CD14-positive monocyte (primary cell): ENCODE measurements around the gene PPFIBP2. TPM values are rescaled to one million over a fixed set of nuclear protein-coding genes. Genes with fewer than 3 reads are reported as not detected.

Source experiments
- DNase-seq, 3 donors: peaks; one replicate each; pipeline ENCODE4 v3.0.0-alpha.2; 2011 to 2022
- H2AFZ ChIP-seq: 2 replicates; pipeline ENCODE4 v1.6.0; 2012; ENCODE audit warnings: mild to moderate bottlenecking, low read depth, low read length, inconsistent platforms; ENCODE audit not compliant: insufficient read depth, poor library complexity, severe bottlenecking
- H3K27ac ChIP-seq, 2 donors: 1 replicate in 1 of 2; 2 replicates in 1 of 2; pipeline ENCODE4 v1.5.1; 2012 to 2013; ENCODE audit warnings: low read length in 2 of 2, control low read depth in 1 of 2, inconsistent platforms in 1 of 2, low read depth in 1 of 2, mild to moderate bottlenecking in 1 of 2
- H3K27me3 ChIP-seq, 2 donors: one replicate each; pipeline versions ENCODE4 v1.6.0 to v1.6.1; 2011 to 2013; ENCODE audit warnings: low read length in 2 of 2; ENCODE audit not compliant: control insufficient read depth in 2 of 2, insufficient read depth in 2 of 2
- H3K36me3 ChIP-seq, 2 donors: replicated peaks in 1 of 2; 1 replicate in 1 of 2; 2 replicates in 1 of 2; pipeline versions ENCODE4 v1.5.1 to v1.6.1; 2012 to 2013; ENCODE audit warnings: low read length in 2 of 2, control low read depth in 1 of 2, inconsistent platforms in 1 of 2, mild to moderate bottlenecking in 1 of 2; ENCODE audit not compliant: insufficient read depth in 2 of 2, control insufficient read depth in 1 of 2
- H3K4me1 ChIP-seq, 2 donors: 1 replicate in 1 of 2; 2 replicates in 1 of 2; pipeline versions ENCODE4 v1.5.1 to v1.6.1; 2012 to 2013; ENCODE audit warnings: low read length in 2 of 2, control low read depth in 1 of 2, inconsistent platforms in 1 of 2, mild to moderate bottlenecking in 1 of 2, moderate library complexity in 1 of 2; ENCODE audit not compliant: insufficient read depth in 2 of 2, control insufficient read depth in 1 of 2
- H3K4me2 ChIP-seq: replicated peaks from 2 replicates; pipeline ENCODE3; 2012; ENCODE audit warnings: low read length, moderate library complexity, mild to moderate bottlenecking; ENCODE audit not compliant: poor library complexity, severe bottlenecking; ENCODE audit errors: extremely low read depth
- H3K4me3 ChIP-seq, 3 experiments: fragments of 200-600 bp in 1 of 3; sonication (generic) in 1 of 3; replicated peaks in 1 of 3; 1 replicate in 2 of 3; 2 replicates in 1 of 3; pipeline ENCODE4 v1.5.1; 2011 to 2013; ENCODE audit warnings: low read length in 3 of 3, mild to moderate bottlenecking in 3 of 3, control low read depth in 2 of 3, low read depth in 2 of 3, inconsistent platforms in 1 of 3, moderate library complexity in 1 of 3
- H3K79me2 ChIP-seq: 2 replicates; pipeline ENCODE4 v1.6.0; 2012; ENCODE audit warnings: mild to moderate bottlenecking, control low read depth, inconsistent platforms, low read length, moderate library complexity; ENCODE audit not compliant: insufficient read depth
- H3K9ac ChIP-seq: 2 replicates; pipeline ENCODE4 v1.6.0; 2017; ENCODE audit warnings: low read length, mild to moderate bottlenecking; ENCODE audit not compliant: insufficient read depth, poor library complexity, severe bottlenecking
- H3K9me3 ChIP-seq, 2 donors: replicated peaks in 1 of 2; 1 replicate in 1 of 2; 2 replicates in 1 of 2; pipeline versions ENCODE4 v1.5.1 to v1.6.1; 2012 to 2013; ENCODE audit warnings: low read length in 2 of 2, control low read depth in 1 of 2; ENCODE audit not compliant: control insufficient read depth in 1 of 2, insufficient read depth in 1 of 2
- H4K20me1 ChIP-seq: 2 replicates; pipeline ENCODE4 v1.6.0; 2012; ENCODE audit warnings: mild to moderate bottlenecking, low read length, control low read depth, moderate library complexity; ENCODE audit not compliant: insufficient read depth
- H3K27ac Mint-ChIP-seq, 7 donors: one replicate each; pipeline ENCODE4 v1.8.0; 2020; ENCODE audit warnings: mild to moderate bottlenecking in 7 of 7, mixed read lengths in 7 of 7, moderate library complexity in 6 of 7, inconsistent platforms in 2 of 7
- H3K27me3 Mint-ChIP-seq, 3 donors: one replicate each; pipeline ENCODE4 v1.8.0; 2021 to 2022; ENCODE audit warnings: low read depth in 3 of 3, mild to moderate bottlenecking in 3 of 3, mixed read lengths in 3 of 3, moderate library complexity in 3 of 3, inconsistent platforms in 1 of 3
- H3K36me3 Mint-ChIP-seq, 2 donors: one replicate each; pipeline ENCODE4 v1.8.0; 2020; ENCODE audit warnings: mixed read lengths in 2 of 2, inconsistent platforms in 1 of 2, mild to moderate bottlenecking in 1 of 2
- H3K4me1 Mint-ChIP-seq: one replicate; pipeline ENCODE4 v1.8.0; 2020; ENCODE audit warnings: mild to moderate bottlenecking, mixed read lengths
- H3K4me3 Mint-ChIP-seq, 2 donors: one replicate each; pipeline ENCODE4 v1.8.0; 2020; ENCODE audit warnings: mild to moderate bottlenecking in 2 of 2, mixed read lengths in 2 of 2, moderate library complexity in 1 of 2
- H3K9me3 Mint-ChIP-seq, 7 donors: one replicate each; pipeline ENCODE4 v1.8.0; 2020 to 2022; ENCODE audit warnings: mixed read lengths in 7 of 7, mild to moderate bottlenecking in 6 of 7, moderate library complexity in 6 of 7, inconsistent platforms in 2 of 7
- WGBS: methylation state at CpG from one replicate; pipeline ENCODE4 v1.1.5; 2013; ENCODE audit warnings: missing lambda C conversion rate; ENCODE audit not compliant: insufficient coverage; 5-methylcytosine and 5-hydroxymethylcytosine counted together
- intact Hi-C, 2 donors: fragments of 100-400 bp; cut with micrococcal nuclease; formaldehyde crosslinking; loops; one replicate each; pipeline versions ENCODE4 v1.15.0 to v1.15.1; 2023
- polyA plus RNA-seq, 3 donors: library from polyadenylated mRNA; depleted of rRNA in 1 of 3; unstranded in 2 of 3; stranded (reverse) in 1 of 3; fragments of 300-500 nt in 2 of 3; fragments of >200 nt in 1 of 3; fragmentation: Illumina TruSeq in 2 of 3; gene quantifications; 1 replicate in 2 of 3; 2 replicates in 1 of 3; pipeline ENCODE4 v1.2.3, GENCODE V29; 2012 to 2021
- TF ChIP-seq, protein P1 (sequence below): fragments of 200-600 bp; IDR thresholded peaks from one replicate; pipeline ENCODE4 v1.8.0; 2022; ENCODE audit warnings: antibody characterized with exemption, mild to moderate bottlenecking

The PPFIBP2 gene
- polyA plus RNA-seq, 3 donors, result 5.9 to 41.6 (median 8.6) TPM

GRCh38 chr11:7570938-7571521 is 57.2 kb downstream of the PPFIBP2 start:
- TF ChIP-seq, protein P1, sequence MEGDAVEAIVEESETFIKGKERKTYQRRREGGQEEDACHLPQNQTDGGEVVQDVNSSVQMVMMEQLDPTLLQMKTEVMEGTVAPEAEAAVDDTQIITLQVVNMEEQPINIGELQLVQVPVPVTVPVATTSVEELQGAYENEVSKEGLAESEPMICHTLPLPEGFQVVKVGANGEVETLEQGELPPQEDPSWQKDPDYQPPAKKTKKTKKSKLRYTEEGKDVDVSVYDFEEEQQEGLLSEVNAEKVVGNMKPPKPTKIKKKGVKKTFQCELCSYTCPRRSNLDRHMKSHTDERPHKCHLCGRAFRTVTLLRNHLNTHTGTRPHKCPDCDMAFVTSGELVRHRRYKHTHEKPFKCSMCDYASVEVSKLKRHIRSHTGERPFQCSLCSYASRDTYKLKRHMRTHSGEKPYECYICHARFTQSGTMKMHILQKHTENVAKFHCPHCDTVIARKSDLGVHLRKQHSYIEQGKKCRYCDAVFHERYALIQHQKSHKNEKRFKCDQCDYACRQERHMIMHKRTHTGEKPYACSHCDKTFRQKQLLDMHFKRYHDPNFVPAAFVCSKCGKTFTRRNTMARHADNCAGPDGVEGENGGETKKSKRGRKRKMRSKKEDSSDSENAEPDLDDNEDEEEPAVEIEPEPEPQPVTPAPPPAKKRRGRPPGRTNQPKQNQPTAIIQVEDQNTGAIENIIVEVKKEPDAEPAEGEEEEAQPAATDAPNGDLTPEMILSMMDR, result no peak
- DNase-seq, result no peak
- H3K9me3 ChIP-seq, result no peaks in the 10 kb centered on the region
- peaks cover 0 to 2% (median 0%) of the 10 kb centered on the region in 7 donors for H3K9me3 Mint-ChIP-seq
- no peak overlapping the region for H3K4me3 ChIP-seq
- H3K27ac Mint-ChIP-seq, result no peak overlapping the region
- H4K20me1 ChIP-seq, result peaks cover 39% of the 10 kb centered on the region
- peaks cover 46 to 74% of the 10 kb centered on the region in 2 donors for H3K36me3 Mint-ChIP-seq
- WGBS, result no CpG with 5 or more reads among the region's 1 CpG
- H3K27me3 Mint-ChIP-seq, result peaks cover 14 to 30% (median 26%) of the 10 kb centered on the region in 3 donors
- H3K27ac ChIP-seq, result no peak overlapping the region
- H2AFZ ChIP-seq, result no peak overlapping the region
- peaks cover 0 to 22% of the 10 kb centered on the region in 2 donors for H3K27me3 ChIP-seq
- H3K4me1 Mint-ChIP-seq, result peaks cover 21% of the 10 kb centered on the region
- peaks cover 0 to 15% of the 10 kb centered on the region in 2 donors for H3K4me1 ChIP-seq
- H3K79me2 ChIP-seq, result peaks cover 3% of the 10 kb centered on the region
- no peak overlapping the region for H3K4me2 ChIP-seq
- intact Hi-C loops, result loop anchor here (5.0 to 10.0 kb wide), 2 partner anchors 56 to 96 kb away; partner anchors contain the start of gene PPFIBP2 (in 1 of the 2)
- H3K36me3 ChIP-seq, result peaks cover 7 to 35% of the 10 kb centered on the region in 2 donors
- H3K9ac ChIP-seq, result no peak overlapping the region
- H3K4me3 Mint-ChIP-seq, result no peak overlapping the region

GRCh38 chr11:7571640-7572000 is 57.8 kb downstream of the PPFIBP2 start:
- intact Hi-C loops, result loop anchor here (5.0 to 10.0 kb wide), 2 partner anchors 57 to 96 kb away; partner anchors contain the start of gene PPFIBP2 (in 1 of the 2)
- Mint-ChIP-seq H3K27ac (peak overlapping the region in 1 of 7 donors; percentile 36), H3K27me3 (peaks cover 18 to 36% (median 32%) of the 10 kb centered on the region in 3 donors), H3K4me3 (no peak overlapping the region), H3K9me3 (peaks cover 0 to 2% (median 0%) of the 10 kb centered on the region in 7 donors), H3K36me3 (peaks cover 48 to 74% of the 10 kb centered on the region in 2 donors), H3K4me1 (peaks cover 27% of the 10 kb centered on the region)
- no peak overlapping the region for H3K27ac ChIP-seq
- peaks cover 3% of the 10 kb centered on the region for H3K79me2 ChIP-seq
- H3K4me2 ChIP-seq, result no peak overlapping the region
- 72% methylated on average over 3 of the region's 4 CpGs for WGBS
- H3K27me3 ChIP-seq, result peaks cover 0 to 28% of the 10 kb centered on the region in 2 donors
- H3K9ac ChIP-seq, result no peak overlapping the region
- peaks cover 45% of the 10 kb centered on the region for H4K20me1 ChIP-seq
- no peak overlapping the region for H3K4me3 ChIP-seq
- peaks cover 0 to 21% of the 10 kb centered on the region in 2 donors for H3K4me1 ChIP-seq
- H3K36me3 ChIP-seq, result peaks cover 5 to 29% of the 10 kb centered on the region in 2 donors
- TF ChIP-seq, protein P1, result peak; percentile 90
- H2AFZ ChIP-seq, result no peak overlapping the region
- peak in 2 of 3 donors; percentile 52 to 54 for DNase-seq
- H3K9me3 ChIP-seq, result no peaks in the 10 kb centered on the region
